ENCODE results near the gene RNF138.
"Not testable (repeated sequence)": the region's sequence is repeated elsewhere in the genome, so short reads cannot be mapped to it uniquely, and the experiment has no call there.

Gene RNF138

DNA sequence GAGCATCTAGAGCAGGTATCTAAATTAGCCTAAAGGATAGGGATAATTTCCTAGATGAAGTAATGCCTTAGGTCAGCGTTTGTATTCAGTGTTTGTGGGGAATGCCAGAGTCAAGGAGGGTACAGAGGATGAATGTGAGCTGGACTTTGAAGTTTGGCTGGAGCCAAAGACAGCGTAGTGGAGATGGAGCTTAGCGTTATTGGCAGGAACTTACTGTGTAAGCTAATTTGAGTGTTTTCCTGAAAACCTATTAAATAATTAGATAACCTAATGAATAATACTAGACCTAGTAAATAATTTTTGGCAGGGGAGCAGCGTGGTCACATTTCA is 4.2 kb downstream of the RNF138 start:
- no peak for DNase-seq (ENCODE audit: low read depth, low spot score)

- no peak for DNase-seq (ENCODE audit: low read depth, low spot score)
Measured at GRCh38 chr18:32096946-32097345, 5.3 kb downstream of the RNF138 start.

- DNase-seq (ENCODE audit: low read depth, low spot score): no peak
Measured at GRCh38 chr18:32104516-32104915, 12.8 kb downstream of the RNF138 start.

GRCh38 chr18:32110005-32110404 is 18.3 kb downstream of the RNF138 start:
- no peak for DNase-seq (ENCODE audit: low read depth, low spot score)

- DNase-seq (ENCODE audit: low read depth, low spot score): no peak
Measured at GRCh38 chr18:32111706-32112105, 20.0 kb downstream of the RNF138 start.

DNA sequence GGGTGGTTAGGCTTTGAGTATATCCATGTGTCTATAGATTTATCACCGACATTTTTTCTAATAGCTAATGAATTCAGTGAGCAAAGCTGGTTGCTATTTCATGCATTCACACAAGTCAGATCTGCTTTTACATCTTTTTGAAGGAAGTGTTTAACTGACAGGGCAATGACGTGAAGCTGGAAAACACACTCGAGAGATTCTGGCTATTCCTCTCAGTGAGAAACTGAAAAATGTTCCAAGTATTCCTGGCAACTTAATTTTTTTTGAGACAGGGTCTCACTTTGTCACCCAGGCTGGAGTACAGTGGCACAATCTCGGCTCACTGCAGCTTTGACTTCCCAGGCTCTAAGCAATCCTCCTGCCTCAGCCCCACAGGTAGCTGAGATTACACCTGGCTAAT is 21.2 kb downstream of the RNF138 start:
- no peak for DNase-seq (ENCODE audit: low read depth, low spot score)

- no peak for DNase-seq (ENCODE audit: low read depth, low spot score)
Measured at GRCh38 chr18:32114293-32114942, 22.7 kb downstream of the RNF138 start.

GRCh38 chr18:32122039-32122438 is 30.4 kb downstream of the RNF138 start:
- DNase-seq (ENCODE audit: low read depth, low spot score): no peak

DNA sequence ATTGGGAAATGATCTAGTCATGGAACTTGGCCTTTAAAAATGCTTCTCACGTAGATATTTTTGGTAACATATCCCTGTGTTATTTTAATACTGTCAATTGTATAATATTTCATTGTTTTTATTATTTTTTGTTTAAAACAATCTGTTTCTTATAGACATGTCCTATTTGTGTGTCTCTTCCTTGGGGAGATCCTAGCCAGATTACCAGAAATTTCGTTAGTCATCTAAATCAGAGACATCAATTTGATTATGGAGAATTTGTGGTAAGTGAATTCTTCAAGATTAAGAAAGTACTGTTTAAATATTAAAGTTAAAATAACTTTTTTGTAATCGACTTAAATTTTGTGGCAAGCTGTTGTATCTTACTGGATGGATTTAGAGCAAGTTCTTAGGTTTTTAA is 34.9 kb downstream of the RNF138 start:
- DNase-seq (ENCODE audit: low read depth, low spot score): no peak

DNA sequence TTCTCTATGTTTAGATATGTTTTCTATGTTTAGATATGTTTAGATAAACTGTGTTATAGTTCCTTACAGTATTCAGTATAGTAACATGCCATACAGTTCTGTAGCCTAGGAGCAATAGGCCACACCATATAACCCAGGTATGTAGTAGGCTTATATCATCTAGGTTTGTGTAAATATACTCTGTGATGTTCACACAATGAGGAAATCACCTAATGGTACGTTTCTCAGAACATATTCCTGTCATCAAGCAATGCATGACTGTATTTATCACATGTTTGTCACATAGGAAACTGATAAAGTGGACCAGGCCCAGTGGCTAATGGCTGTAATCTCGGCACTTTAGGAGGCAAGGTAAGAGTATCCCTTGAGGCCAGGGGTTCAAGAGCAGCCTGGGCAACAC is 44.0 kb downstream of the RNF138 start:
- no peak for DNase-seq (ENCODE audit: low read depth, low spot score)

GRCh38 chr18:32138332-32138982 is 46.8 kb downstream of the RNF138 start:
- no peak for DNase-seq (ENCODE audit: low read depth, low spot score)

DNA sequence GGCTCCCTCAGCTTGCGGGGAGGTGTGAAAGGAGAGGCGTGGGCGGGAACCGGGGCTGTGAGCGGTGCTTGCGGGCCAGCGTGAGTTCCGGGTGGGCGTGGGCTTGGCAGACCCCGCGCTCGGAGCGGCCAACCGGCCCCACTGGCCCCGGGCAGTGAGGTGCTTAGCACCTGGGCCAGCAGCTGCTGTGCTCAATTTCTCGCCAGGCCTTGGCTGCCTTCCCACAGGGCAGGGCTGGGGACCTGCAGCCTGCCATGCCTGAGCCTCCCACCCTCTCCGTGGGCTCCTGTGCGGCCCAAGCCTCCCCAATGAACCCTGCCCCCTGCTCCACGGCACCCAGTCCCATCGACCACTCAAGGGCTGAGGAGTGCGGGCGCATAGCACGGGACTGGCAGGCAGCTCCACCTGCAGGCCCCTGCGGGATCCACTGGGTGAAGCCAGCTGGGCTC is 48.2 kb downstream of the RNF138 start:
- no peak for DNase-seq (ENCODE audit: low read depth, low spot score)

DNA sequence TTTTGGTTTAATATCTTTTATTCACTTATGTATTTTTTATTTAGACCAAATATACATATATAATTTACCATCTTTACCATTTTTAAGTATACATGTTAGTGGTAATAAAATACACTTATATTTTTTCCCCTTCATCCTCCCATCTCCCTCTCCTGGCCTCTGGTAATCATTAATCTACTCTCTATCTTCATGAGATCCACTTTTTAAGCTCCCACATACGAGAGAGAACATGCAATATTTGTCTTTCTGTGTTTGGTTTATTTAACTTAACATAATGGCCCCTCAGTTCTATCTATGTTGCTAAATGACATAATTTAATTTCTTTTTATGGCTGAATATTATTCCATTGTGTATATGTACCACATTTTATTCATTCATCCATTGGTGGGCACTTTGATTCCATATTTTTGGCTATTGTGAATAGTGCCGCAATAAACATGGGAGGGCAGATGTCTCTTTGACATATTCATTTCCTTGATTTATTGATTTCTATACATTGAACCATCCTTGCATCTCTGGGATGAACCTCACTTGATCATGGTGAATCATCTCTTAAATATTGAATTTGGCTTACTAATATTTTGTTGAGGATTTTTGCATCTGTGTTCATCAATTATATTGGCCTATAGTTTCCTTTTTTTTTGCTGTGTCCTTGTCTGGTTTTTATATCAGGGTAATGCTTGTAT is 56.7 kb downstream of the RNF138 start:
- no peak for DNase-seq (ENCODE audit: low read depth, low spot score)

- no peak for DNase-seq (ENCODE audit: low read depth, low spot score)
Measured at GRCh38 chr18:32152705-32153448, 61.2 kb downstream of the RNF138 start.

DNA sequence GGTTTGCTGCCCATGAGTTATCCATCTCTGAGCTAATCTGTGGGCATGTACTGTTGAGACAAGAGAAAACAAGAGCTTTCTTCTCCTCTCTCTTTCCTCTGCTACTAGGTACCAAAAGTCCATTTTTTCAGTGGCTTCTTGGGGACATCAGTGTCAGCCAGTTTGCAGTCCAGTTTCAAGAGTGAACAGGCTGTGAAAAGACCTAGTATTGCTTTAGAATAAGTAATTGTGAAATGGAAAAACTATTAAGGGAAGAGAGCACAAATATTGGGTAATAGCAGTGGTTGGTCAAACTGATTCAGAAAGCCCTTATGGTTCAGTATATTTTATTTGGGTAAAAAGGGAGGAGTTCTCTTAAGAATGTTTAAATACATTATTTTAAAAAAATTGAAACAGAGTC is 65.2 kb downstream of the RNF138 start:
- DNase-seq (ENCODE audit: low read depth, low spot score): no peak

DNA sequence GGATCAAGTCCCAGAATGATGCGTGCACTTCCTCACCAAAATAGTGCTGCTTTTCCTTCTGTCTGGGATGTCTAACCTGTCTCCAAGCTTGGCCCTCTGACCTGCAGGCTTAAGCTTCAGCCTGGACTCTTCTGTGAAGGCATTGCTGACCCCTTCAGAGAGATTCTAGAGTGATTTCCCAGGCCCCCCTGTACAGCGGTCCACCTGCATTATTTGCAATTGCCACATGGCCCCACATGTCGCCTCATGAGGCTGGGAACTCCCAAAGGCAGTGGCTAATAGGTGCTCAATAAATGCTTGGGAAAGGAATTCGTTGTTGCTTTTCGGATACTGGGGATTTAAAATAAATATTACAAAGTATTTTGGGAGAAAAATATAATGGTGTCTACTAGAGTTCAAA is 65.9 kb downstream of the RNF138 start:
- DNase-seq (ENCODE audit: low read depth, low spot score): no peak

DNA sequence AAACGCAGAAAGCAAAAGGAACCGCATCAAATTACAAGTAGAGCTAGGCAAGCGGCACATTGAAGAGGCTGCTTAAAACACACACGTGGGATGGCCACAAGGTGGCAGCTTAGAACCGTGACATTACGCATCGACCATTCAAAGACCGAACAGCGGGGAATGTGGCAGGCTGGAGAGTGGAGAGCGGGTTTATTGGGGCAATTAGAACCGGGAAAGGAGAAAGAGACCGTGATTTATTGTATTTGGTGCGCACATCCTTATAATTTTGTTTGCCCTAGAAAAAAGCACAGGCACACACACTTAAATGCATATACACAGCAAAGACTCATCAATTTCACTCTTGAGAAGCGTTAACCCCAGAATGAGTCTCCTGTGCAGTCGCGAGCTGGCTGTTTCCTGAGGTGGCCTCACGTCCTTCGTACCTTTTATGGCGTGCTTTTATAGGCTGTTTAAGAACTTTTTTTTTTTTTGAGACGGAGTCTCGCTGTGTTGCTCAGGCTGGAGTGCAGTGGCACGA is 66.5 kb downstream of the RNF138 start:
- peak; percentile 64 for DNase-seq (ENCODE audit: low read depth, low spot score)

- not testable (repeated sequence) for DNase-seq (ENCODE audit: low read depth, low spot score)
Measured at GRCh38 chr18:32158631-32159030, 67.0 kb downstream of the RNF138 start.

DNA sequence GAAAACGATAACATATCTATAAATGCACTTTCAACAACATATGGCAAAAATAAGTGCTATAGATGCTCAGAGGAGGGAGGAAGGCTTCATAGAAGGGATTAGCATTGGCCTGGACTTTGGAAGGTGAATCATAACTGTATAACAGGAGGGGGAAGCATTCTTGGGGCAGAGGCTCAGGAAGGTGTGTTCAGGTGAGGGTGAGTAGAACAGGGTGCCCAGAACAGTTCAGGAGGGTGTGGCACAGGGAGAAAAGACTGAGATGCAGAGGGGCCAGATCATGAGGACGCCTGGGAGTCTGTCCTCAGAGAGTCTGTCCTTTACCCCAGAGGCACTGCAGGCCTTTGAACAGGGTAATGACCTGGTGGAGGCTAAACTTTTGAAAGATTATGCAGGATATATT is 68.9 kb downstream of the RNF138 start:
- DNase-seq (ENCODE audit: low read depth, low spot score): no peak

DNA sequence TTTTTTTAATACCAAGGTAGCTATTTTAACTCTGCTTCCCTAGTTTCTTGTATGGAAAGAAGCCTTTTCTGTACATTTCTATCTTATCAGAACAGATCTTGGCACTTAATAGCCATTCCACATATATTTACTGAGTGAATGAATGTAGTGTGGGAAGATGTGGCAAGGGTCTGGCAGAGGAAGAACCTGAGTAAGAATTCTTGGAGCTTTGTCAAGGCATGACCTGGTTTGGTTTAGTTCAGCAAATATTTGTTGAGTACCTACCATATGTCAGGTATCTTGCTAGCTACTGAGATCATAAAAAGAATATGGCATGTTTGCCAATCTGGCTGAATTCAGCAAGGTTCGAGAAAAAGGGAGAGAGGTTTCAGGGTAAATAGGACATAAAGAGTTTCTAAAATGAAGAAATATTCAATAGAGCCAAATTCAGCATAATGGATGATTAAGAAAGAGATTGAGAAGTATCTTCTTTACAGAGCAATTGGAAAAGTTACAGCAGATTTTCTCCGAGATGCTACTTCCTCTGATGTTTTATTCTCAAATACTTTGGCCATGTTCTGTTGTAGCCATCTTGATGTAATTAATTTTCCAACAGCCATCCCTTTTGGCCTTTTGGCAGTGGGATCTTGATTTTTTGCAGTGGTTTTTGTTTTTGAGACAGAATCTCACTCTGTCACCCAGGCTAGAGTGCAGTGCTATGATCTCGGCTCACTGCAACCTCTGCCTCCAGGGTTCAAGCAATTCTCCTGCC is 76.5 kb downstream of the RNF138 start:
- DNase-seq (ENCODE audit: low read depth, low spot score): no peak

- DNase-seq (ENCODE audit: low read depth, low spot score): no peak
Measured at GRCh38 chr18:32173654-32174053, 82.0 kb downstream of the RNF138 start.
